Tibial artery (tissue), 4 donors: Measurements from ENCODE around the gene SNX15.
"Not testable (repeated sequence)": the region's sequence is repeated elsewhere in the genome, so short reads cannot be mapped to it uniquely, and the experiment has no call there.

Source experiments
- DNase-seq, 2 donors: peaks; one replicate each; pipeline ENCODE4 v3.0.0-alpha.2; 2019
- H3K27ac ChIP-seq, 2 donors: fragments of 200-600 bp; sonication (generic) in 1 of 2; 1 replicate in 1 of 2; 2 replicates in 1 of 2; pipeline ENCODE4 v1.5.1; 2018 to 2019; ENCODE audit warnings: mild to moderate bottlenecking in 1 of 2
- H3K27me3 ChIP-seq, 2 donors: fragments of 200-600 bp; sonication (generic) in 1 of 2; one replicate each; pipeline versions ENCODE4 v1.5.1 to v1.6.0; 2016 to 2019
- H3K36me3 ChIP-seq, 3 donors: fragments of 200-600 bp; sonication (generic) in 2 of 3; one replicate each; pipeline ENCODE4 v1.5.1; 2016 to 2019; ENCODE audit warnings: mild to moderate bottlenecking in 2 of 3
- H3K4me1 ChIP-seq, 4 donors: fragments of 200-600 bp; sonication (generic) in 2 of 4; 1 replicate in 3 of 4; 2 replicates in 1 of 4; pipeline ENCODE4 v1.5.1; 2016 to 2019
- H3K4me3 ChIP-seq, 2 donors: fragments of 200-600 bp; sonication (generic) in 1 of 2; 1 replicate in 1 of 2; 2 replicates in 1 of 2; pipeline ENCODE4 v1.5.1; 2018 to 2019; ENCODE audit warnings: mild to moderate bottlenecking in 2 of 2
- H3K9me3 ChIP-seq, 3 donors: fragments of 200-600 bp; sonication (generic) in 1 of 3; one replicate each; pipeline ENCODE4 v1.5.1; 2016 to 2019
- intact Hi-C: fragments of 100-400 bp; cut with DNase I; formaldehyde crosslinking; loops from one replicate; pipeline ENCODE4 v1.15.0; 2023; ENCODE audit warnings: low total_unique reads
- TF ChIP-seq, protein P1 (sequence below), 2 experiments: fragments of 200-600 bp in 1 of 2; fragments of 450-650 bp in 1 of 2; IDR thresholded peaks; one replicate each; pipeline ENCODE4 v1.5.1; 2017 to 2019; ENCODE audit warnings: antibody characterized with exemption in 2 of 2, mild to moderate bottlenecking in 1 of 2, moderate library complexity in 1 of 2

Gene SNX15

DNA sequence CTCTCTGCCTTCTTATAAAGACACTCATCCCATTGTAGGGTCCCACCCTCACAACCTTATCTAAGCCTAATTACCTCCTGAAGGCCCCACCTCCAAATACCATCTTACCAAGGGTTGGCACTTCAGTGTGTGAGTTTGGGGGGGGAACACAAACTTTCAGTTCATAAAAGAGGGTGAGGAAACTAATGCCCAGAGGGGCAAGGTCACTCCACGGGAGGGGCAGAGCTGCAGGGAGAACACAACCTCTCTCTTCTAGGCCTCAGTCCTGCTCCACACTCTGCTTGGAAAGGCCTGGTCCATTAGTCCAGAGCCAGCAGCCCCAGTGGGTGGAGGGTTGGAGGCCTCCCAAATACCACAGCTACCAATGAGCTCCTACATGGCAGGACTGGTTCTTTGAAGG, 27.8 kb upstream of the SNX15 start:
- peaks cover 0 to 17% (median 12%) of the 10 kb centered on the region in 4 donors for H3K4me1 ChIP-seq
- no peaks in the 10 kb centered on the region for H3K9me3 ChIP-seq
- peaks cover 0 to 19% of the 10 kb centered on the region in 2 donors for H3K27me3 ChIP-seq
- H3K27ac ChIP-seq: no peak overlapping the region
- DNase-seq: no peak
- TF ChIP-seq, protein P1, sequence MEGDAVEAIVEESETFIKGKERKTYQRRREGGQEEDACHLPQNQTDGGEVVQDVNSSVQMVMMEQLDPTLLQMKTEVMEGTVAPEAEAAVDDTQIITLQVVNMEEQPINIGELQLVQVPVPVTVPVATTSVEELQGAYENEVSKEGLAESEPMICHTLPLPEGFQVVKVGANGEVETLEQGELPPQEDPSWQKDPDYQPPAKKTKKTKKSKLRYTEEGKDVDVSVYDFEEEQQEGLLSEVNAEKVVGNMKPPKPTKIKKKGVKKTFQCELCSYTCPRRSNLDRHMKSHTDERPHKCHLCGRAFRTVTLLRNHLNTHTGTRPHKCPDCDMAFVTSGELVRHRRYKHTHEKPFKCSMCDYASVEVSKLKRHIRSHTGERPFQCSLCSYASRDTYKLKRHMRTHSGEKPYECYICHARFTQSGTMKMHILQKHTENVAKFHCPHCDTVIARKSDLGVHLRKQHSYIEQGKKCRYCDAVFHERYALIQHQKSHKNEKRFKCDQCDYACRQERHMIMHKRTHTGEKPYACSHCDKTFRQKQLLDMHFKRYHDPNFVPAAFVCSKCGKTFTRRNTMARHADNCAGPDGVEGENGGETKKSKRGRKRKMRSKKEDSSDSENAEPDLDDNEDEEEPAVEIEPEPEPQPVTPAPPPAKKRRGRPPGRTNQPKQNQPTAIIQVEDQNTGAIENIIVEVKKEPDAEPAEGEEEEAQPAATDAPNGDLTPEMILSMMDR (IDR thresholded peaks at IDR 0.05): no peak
- no peaks in the 10 kb centered on the region for H3K36me3 ChIP-seq
- intact Hi-C loops: no loop called here
- no peak overlapping the region for H3K4me3 ChIP-seq

DNA sequence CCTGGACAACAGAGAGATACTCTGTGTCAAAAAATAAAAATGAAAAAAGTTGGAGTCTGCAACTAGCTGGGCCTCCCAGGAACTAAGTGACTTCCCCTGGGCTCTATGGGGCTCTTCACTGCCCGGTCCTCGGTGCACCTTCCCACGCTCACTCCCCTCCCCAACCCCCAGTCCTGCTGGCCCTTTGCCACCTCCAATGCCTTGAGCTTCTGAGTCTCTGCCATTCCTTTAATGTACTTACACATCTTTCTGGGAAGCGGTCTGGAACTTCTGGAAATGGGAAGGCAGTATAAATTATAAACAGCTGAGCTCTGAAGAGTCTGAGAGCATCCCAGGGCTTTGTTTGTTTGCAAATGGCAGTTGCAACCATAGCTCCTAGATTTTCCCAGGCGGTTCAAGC, 24.5 kb upstream of the SNX15 start:
- intact Hi-C loops: no loop called here
- TF ChIP-seq, protein P1 (IDR thresholded peaks at IDR 0.05): no peak

DNA sequence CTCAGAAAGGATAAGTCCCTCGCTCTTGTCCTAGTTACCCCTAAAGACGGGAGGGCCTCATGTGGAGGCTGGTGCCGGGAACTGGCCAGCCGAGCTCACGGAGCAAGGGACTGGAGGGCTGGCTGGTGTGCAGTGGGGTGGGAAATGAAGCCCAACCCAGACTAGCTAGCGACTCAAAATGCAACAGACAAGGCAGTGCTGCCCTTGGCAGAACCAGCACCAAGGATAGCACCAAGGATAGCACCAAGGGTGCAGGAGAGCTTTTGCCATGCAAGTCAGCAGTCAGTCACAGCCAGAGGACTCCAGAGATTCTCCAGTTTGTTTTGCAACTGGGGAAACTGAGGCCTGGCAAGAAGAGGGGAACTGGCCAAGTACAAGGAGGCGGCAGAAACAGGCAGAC, 24.0 kb upstream of the SNX15 start:
- H3K4me1 ChIP-seq: no peaks in the 10 kb centered on the region
- H3K9me3 ChIP-seq: no peaks in the 10 kb centered on the region
- peaks cover 0 to 19% of the 10 kb centered on the region in 2 donors for H3K27me3 ChIP-seq
- DNase-seq: no peak
- H3K27ac ChIP-seq: no peak overlapping the region
- no peaks in the 10 kb centered on the region for H3K36me3 ChIP-seq
- no peak overlapping the region for H3K4me3 ChIP-seq
- TF ChIP-seq, protein P1 (IDR thresholded peaks at IDR 0.05): no peak
- intact Hi-C loops: no loop called here

More for the DNA sequence above, 24.5 kb upstream of the SNX15 start:
- peaks cover 0 to 19% of the 10 kb centered on the region in 2 donors for H3K27me3 ChIP-seq
- H3K9me3 ChIP-seq: no peaks in the 10 kb centered on the region
- DNase-seq: no peak
- H3K36me3 ChIP-seq: no peaks in the 10 kb centered on the region
- no peak overlapping the region for H3K27ac ChIP-seq
- no peaks in the 10 kb centered on the region for H3K4me1 ChIP-seq
- H3K4me3 ChIP-seq: no peak overlapping the region

DNA sequence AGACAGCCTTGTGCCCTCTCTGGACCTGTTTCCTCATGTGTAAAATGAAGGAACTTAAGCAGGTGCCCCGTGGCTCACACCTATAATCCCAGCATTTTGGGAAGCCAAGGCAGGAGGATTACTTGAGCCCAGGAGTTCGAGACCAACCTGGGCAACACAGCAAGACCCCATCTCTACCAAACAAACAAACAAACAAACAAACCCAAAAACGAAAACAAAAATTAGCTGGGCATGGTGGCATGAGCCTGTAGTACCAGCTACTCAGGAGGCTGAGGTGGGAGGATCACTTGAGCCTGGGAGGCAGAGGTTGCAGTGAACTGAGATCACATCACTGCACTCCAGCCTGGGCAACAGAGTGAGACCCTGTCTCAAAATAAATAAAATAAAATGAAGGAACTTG, 23.3 kb upstream of the SNX15 start:
- H3K4me1 ChIP-seq, H3K36me3 ChIP-seq, H3K27ac ChIP-seq, H3K9me3 ChIP-seq, DNase-seq, intact Hi-C loops, H3K4me3 ChIP-seq: not testable (repeated sequence)
- peaks cover 0 to 19% of the 10 kb centered on the region in 2 donors for H3K27me3 ChIP-seq

- intact Hi-C loops: no loop called here
- TF ChIP-seq, protein P1 (IDR thresholded peaks at IDR 0.05): no peak
- H3K4me1 ChIP-seq: peaks cover 0 to 4% (median 3%) of the 10 kb centered on the region in 4 donors
- H3K36me3 ChIP-seq: no peaks in the 10 kb centered on the region
- peaks cover 0 to 8% of the 10 kb centered on the region in 2 donors for H3K27me3 ChIP-seq
- no peaks in the 10 kb centered on the region for H3K9me3 ChIP-seq
- DNase-seq: no peak
- H3K27ac ChIP-seq: no peak overlapping the region
- no peak overlapping the region for H3K4me3 ChIP-seq
These were observed 19.2 kb upstream of the SNX15 start for GRCh38 chr11:65008016-65008415.

DNA sequence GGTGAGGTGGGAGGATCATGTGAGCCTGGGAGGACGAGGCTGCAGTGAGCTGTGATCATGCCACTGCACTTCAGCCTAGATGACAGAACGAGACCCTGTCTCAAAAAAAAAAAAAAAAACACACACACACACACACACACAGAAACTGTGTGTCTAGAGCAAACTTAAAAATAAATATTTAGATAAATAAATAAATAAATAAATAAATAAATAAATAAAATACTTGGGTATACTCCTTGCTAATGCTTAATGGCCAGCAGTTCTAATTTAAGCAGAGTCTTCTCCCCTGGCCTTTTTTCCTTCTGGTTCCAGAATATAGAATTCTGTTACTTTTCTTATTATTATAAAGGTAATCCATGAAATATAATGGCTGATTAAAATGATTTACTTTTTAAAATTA, 18.4 kb upstream of the SNX15 start:
- no peak overlapping the region for H3K4me3 ChIP-seq
- no peak for DNase-seq
- H3K36me3 ChIP-seq: no peaks in the 10 kb centered on the region
- intact Hi-C loops: no loop called here
- no peak overlapping the region for H3K27ac ChIP-seq
- no peaks in the 10 kb centered on the region for H3K27me3 ChIP-seq
- peaks cover 5 to 8% (median 6%) of the 10 kb centered on the region in 4 donors for H3K4me1 ChIP-seq
- TF ChIP-seq, protein P1 (IDR thresholded peaks at IDR 0.05): no peak
- no peaks in the 10 kb centered on the region for H3K9me3 ChIP-seq
